Nephron (organoid): ENCODE results near the gene HS3ST1.

Experiments used
- H3K27ac Mint-ChIP-seq, 3 experiments: 2 replicates each; pipeline ENCODE4 v1.8.0; 2020; ENCODE audit warnings: mixed read lengths in 3 of 3, mild to moderate bottlenecking in 2 of 3, moderate library complexity in 1 of 3
- H3K27me3 Mint-ChIP-seq: 2 replicates; pipeline ENCODE4 v1.8.0; 2021; ENCODE audit warnings: low read depth, mild to moderate bottlenecking, moderate library complexity, mixed read lengths
- H3K36me3 Mint-ChIP-seq: 2 replicates; pipeline ENCODE4 v1.8.0; 2020; ENCODE audit warnings: low read depth, mixed read lengths
- H3K4me1 Mint-ChIP-seq: 2 replicates; pipeline ENCODE4 v1.8.0; 2020; ENCODE audit warnings: mixed read lengths
- H3K4me3 Mint-ChIP-seq, 3 experiments: 2 replicates each; pipeline ENCODE4 v1.8.0; 2020; ENCODE audit warnings: mild to moderate bottlenecking in 3 of 3, mixed read lengths in 3 of 3, moderate library complexity in 2 of 3
- H3K9me3 Mint-ChIP-seq: 2 replicates; pipeline ENCODE4 v1.8.0; 2020; ENCODE audit warnings: mixed read lengths
- TF ChIP-seq, protein P1 (sequence below), 3 experiments: fragments of 200-600 bp; sonication (generic); IDR thresholded peaks; one replicate each; pipeline ENCODE4 v1.5.0; 2021; ENCODE audit warnings: antibody characterized with exemption in 3 of 3; ENCODE audit not compliant: unreplicated experiment in 3 of 3

The HS3ST1 gene

DNA sequence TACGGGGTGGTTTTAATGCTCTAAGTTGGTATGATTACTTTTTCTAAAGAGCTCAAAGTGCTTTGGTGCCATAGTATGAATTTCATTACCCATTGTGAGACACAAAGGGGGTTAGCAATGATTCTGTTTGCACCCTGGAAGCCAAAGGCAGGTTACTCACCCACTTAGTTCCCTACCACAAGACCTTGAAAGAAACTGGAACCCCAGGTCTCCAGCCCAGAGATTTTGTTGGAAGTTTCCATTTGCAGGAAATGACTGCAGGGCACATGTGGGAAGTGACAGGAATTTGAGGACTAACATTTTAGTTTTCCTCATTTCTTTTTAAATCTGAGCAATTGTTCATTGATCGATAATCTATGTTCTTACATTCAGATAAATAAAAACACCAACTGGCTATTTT, 1.8 kb upstream of the HS3ST1 start:
- Mint-ChIP-seq H3K4me1 (peaks cover 17% of the 10 kb centered on the region), H3K9me3 (no peaks in the 10 kb centered on the region), H3K27ac (no peak overlapping the region), H3K27me3 (peaks cover 67% of the 10 kb centered on the region), H3K4me3 (peak overlapping the region; percentile 35 to 63 (median 48)), H3K36me3 (no peaks in the 10 kb centered on the region)
- TF ChIP-seq, protein P1, sequence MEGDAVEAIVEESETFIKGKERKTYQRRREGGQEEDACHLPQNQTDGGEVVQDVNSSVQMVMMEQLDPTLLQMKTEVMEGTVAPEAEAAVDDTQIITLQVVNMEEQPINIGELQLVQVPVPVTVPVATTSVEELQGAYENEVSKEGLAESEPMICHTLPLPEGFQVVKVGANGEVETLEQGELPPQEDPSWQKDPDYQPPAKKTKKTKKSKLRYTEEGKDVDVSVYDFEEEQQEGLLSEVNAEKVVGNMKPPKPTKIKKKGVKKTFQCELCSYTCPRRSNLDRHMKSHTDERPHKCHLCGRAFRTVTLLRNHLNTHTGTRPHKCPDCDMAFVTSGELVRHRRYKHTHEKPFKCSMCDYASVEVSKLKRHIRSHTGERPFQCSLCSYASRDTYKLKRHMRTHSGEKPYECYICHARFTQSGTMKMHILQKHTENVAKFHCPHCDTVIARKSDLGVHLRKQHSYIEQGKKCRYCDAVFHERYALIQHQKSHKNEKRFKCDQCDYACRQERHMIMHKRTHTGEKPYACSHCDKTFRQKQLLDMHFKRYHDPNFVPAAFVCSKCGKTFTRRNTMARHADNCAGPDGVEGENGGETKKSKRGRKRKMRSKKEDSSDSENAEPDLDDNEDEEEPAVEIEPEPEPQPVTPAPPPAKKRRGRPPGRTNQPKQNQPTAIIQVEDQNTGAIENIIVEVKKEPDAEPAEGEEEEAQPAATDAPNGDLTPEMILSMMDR (IDR thresholded peaks at IDR 0.05; ENCODE audit: unreplicated experiment in 3 of 3) = no peak

DNA sequence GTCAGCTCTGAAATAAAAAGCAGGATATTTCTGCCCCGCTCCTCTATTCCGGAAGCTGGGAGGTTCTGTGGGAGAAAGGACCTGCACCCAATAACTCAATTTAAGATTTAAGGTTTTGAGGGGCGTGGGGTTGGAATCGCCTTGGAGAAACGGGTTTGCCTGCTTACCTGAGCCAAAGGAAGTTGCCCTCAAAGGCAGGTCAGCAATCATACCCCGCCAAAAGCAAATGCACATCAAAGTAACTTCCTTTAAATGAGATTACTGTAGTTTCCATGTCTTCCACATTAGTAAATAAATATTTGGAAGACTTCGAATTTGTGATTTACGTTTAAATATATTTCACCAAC, 978 bp upstream of the HS3ST1 start:
- H3K9me3 Mint-ChIP-seq = no peaks in the 10 kb centered on the region
- H3K27ac Mint-ChIP-seq = no peak overlapping the region
- H3K4me1 Mint-ChIP-seq = peaks cover 17% of the 10 kb centered on the region
- TF ChIP-seq, protein P1 (IDR thresholded peaks at IDR 0.05; ENCODE audit: unreplicated experiment in 3 of 3) = no peak
- H3K27me3 Mint-ChIP-seq = peaks cover 75% of the 10 kb centered on the region
- H3K36me3 Mint-ChIP-seq = no peaks in the 10 kb centered on the region
- peak overlapping the region; percentile 80 to 82 (median 81) for H3K4me3 Mint-ChIP-seq

DNA sequence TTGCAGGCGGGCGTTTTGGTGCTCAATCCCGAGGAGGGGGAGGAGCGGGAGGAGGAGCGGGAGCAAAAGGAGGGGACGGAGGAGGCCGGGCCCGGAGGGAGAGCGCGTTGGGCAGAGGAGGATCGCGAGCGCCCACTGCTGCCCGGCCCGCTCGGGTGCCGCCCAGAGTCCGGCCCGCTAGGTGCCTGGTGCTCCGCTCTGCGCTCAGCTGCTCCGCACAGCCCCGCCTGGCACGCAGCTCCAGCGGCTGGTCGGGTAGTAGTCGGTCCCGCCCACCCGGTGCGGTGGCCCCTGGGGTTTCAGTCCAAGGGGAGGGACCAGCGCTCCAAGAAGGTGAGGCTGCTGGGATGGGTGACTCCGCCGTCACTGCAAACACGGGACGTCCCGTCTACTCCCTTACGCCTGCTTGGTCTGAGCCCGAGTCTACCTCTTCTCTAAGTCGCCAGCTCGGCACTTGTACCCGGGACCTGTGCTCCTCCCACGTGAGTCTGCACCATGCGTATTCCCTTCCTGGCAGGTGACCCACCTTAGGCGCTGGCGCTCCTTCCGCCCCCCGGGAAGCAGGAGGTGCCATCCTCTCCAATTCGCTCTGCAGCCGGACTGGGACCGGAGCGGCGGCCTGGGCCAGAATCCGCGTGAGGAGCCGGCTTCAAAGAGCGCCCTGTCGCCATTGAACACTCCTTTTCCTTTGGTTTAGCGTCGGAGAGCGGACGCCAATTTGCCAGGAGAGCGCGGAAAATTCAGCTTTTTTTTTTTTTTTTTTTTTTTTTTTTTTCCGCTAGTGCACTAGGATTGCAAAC, 405 bp upstream of the HS3ST1 start:
- TF ChIP-seq, protein P1 (IDR thresholded peaks at IDR 0.05; ENCODE audit: unreplicated experiment in 3 of 3) = peak; percentile 58 to 72 (median 58)
- peaks cover 81% of the 10 kb centered on the region for H3K27me3 Mint-ChIP-seq
- peak overlapping the region; percentile 81 to 85 (median 83) for H3K4me3 Mint-ChIP-seq
- no peaks in the 10 kb centered on the region for H3K36me3 Mint-ChIP-seq
- no peak overlapping the region for H3K27ac Mint-ChIP-seq
- H3K4me1 Mint-ChIP-seq = peaks cover 20% of the 10 kb centered on the region
- H3K9me3 Mint-ChIP-seq = no peaks in the 10 kb centered on the region

DNA sequence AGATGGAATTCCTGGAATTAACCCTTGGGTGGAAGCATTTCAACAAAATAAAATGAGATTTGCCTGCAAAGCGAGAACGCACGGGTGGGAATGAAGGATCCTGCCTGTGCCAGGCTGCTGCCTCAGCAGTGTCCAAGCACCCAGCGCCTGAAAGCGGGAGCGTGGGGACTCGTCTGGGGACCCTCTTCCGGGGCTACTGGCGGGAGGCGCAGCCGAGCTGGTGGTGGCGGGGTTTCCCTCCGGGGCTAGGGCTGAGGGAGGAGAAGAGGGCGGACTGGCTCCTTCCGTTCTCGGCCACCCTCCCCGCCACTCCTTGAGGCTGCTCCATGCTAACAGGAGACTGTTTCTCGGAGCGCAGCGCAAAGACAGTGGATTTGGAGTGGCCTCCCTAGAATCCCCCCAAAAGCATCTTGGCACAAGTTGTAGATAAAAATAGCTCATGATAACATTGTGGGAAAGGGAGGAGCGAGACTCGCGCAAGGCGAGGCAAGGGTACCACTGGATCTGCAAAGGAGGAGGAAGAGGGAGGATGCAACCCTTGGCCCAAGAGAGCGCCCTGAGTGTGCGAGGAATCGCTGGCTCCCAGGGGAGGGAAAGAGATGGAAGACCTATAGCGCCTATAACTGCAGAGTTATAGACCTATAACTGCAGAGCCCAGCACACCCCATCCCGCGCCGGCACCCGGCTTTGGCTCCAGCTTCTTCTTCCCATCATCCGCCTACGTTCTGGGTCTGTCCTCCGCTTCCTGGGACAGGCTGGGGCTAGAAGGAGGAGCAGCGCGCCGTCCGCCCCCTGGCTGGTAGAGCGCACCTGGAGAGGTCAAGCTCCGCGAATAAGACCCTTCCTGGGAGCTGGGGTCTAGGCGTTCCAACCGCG, 1.3 kb downstream of the HS3ST1 start:
- TF ChIP-seq, protein P1 (IDR thresholded peaks at IDR 0.05; ENCODE audit: unreplicated experiment in 3 of 3) = no peak
- H3K9me3 Mint-ChIP-seq = no peaks in the 10 kb centered on the region
- peaks cover 27% of the 10 kb centered on the region for H3K4me1 Mint-ChIP-seq
- peaks cover 78% of the 10 kb centered on the region for H3K27me3 Mint-ChIP-seq
- H3K27ac Mint-ChIP-seq = peak overlapping the region in 1 of 3 experiments; percentile 21
- H3K4me3 Mint-ChIP-seq = peak overlapping the region; percentile 81 to 85 (median 83)
- no peaks in the 10 kb centered on the region for H3K36me3 Mint-ChIP-seq

DNA sequence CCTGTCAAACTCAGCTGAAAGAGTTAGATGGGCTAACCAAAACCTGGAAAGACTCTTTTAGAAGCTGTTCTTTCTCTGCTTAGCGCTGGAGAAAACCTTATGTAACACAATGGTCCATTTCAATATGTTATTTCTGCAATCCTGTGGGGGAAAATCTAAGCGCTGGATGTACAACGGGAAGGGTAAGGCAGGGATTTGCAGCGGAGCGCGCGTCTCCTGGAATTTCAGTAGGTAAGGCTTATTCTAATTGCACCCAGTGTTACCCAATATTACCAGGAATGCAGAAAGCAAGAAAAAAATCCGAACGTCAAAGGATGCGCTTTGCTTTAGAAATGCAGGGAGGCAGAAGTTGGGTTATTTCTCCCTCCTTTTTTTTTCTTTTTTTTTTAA, 2.0 kb downstream of the HS3ST1 start:
- Mint-ChIP-seq H3K4me3 (peak overlapping the region; percentile 81 to 85 (median 83)), H3K9me3 (no peaks in the 10 kb centered on the region), H3K27ac (no peak overlapping the region), H3K27me3 (peaks cover 76% of the 10 kb centered on the region), H3K36me3 (no peaks in the 10 kb centered on the region), H3K4me1 (peaks cover 33% of the 10 kb centered on the region)
- TF ChIP-seq, protein P1 (IDR thresholded peaks at IDR 0.05; ENCODE audit: unreplicated experiment in 3 of 3) = no peak
